ENCODE data around the gene CXorf38.

Gene CXorf38

GRCh38 chrX:40647307-40648197, at the start of gene CXorf38:
CXorf38 (minus strand) TSS chrX:40647561; CDS start chrX:40647520, 41 bp downstream.
- DNase-seq, result peak; percentile 73 to 86 (median 78)

GRCh38 chrX:40694802-40695201, 47.4 kb upstream of the CXorf38 start:
- DNase-seq, result no peak

- no peak for DNase-seq
Observed at GRCh38 chrX:40688929-40689328, 41.6 kb upstream of the CXorf38 start.

DNA sequence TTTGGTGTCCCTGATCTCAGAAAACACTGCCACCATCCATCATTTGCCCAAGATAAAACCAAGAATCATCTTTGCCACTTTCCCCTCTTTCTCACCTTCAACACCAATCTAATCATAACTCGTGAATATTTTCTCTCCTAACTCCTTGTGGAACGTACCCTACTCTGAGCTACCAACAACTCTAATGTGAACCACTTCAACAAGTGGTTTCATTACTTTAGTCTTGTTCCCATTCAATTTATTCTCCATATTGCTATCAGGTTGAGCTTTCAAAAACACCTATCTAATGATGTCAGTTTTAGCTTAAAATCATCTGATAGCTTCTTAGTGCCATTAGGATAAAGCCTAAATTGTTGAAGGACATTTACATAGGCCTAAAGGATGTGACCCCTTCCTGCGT, 39.8 kb upstream of the CXorf38 start:
- DNase-seq, result no peak

GRCh38 chrX:40685362-40685918, 38.1 kb upstream of the CXorf38 start:
- no peak for DNase-seq

GRCh38 chrX:40684092-40684491, 36.7 kb upstream of the CXorf38 start:
- no peak for DNase-seq

DNA sequence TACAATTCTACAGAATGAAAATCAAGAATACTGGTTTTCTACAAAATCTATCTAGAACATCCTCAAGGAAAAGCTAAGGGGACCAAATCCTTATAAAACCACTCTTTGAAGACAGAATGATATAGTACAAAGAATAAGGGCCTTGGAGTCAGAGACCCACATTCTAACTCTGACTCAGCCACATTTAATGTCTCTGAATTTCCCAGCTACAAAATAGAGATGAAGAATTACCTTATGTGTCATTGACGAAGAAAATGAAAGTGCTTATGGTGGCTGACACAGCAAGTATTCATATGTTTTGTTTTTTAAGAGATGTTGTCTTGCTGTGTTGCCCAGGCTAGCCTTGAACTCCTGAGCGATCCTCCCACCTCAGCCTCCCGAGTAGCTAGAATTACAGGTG, 35.9 kb upstream of the CXorf38 start:
- no peak for DNase-seq

- no peak for DNase-seq
Observed at GRCh38 chrX:40671126-40671525, 23.8 kb upstream of the CXorf38 start.

DNA sequence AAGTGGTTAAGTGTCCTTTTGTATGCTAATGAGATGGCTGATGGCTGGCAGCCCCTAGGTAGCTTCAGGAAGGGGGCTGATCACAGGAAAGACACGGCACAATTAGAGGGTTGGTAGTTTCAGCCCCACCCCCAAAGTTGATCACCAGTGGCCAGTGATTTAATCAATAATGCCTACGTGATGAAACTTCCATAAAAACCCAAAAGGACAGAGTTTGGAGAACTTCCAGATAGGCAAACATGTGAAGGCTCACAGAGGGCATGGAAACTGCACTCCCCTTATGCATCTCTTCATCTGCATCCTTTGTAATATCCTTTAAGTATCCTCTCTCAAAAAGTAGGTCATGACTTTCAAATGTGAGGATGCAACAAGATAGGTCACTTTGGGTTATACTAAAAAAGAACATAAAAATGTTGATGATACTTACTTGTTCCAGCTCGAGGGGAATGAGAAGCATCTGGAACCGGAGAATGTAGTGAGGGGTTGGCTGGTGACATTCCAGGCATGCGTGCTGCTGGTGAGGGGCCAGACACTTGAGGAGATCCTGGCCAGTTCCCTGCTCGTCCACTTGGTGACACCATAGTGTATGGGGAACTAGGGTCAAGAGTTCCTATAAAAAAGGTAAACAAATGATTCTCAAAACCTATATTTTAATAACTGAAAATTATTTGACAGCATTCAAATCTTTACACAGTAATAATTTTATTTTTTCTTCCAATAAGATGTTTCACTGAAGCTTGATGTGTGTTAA, 16.7 kb upstream of the CXorf38 start:
- no peak for DNase-seq

DNA sequence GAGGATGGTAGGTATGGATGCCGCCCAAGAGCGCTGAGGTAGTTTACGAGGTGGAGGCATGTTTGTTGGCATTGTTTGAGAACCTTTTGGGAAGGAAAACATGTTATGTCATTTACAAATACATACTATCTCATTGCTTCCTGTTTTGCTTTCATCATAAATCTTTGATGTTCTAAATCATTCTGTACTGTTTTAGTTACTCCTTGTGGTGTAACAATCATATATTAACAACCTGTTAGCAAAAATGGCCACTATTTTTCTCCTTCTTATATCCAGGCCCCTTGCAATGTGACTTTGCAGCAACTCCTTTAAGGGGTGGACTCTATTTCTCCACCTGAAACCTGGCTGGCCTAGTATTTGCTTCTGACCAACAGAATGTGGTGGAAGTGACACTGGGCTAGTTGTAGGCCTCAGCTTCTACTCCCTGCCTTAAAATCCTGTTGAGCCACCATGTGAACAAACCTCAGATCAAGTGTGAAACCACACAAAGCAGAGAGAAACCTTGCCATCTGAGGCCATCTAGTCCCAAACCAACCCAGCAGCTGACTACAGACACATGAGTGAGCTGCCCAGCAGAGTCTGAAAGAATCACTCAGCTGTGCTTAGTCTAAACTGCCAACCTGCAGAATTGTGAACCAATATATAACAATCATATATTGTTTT, 15.8 kb upstream of the CXorf38 start:
- no peak for DNase-seq

DNA sequence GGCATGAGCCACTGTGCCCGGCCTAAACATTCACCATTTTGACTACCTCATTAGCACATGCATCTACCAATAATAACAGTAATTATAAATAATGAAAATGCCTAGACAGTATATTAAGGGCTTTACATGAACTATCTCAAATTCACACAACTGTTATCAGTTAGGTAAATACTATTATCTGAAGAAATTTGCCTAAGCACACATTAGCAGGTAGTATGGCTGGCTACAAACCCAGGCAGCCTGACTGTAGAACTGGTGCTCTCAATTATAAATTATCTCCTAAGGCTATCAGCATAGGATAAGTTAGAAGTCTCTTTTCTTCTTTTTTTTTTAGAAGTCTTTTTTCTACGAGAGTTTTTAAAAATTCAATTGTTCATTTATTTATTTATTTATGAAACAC, 14.1 kb upstream of the CXorf38 start:
- no peak for DNase-seq

DNA sequence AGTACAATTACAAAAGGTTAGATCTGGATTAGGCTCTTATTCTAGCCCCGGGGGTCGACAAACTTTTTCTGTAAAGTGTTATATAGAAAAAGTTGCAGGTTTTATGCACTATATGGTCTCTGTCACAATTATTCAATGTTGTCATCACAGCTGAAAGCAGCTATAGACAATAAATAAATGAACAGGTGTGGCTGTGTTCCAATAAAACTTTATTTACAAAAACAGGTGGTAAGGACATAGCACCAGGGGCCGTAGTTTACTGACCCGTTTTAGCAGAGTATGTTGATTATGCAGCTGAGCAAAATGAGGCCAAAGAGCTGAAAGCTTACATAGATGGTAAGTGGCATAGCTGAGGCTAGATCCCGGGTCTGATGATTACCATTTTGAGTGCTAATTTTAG, 13.0 kb upstream of the CXorf38 start:
- DNase-seq, result no peak

DNA sequence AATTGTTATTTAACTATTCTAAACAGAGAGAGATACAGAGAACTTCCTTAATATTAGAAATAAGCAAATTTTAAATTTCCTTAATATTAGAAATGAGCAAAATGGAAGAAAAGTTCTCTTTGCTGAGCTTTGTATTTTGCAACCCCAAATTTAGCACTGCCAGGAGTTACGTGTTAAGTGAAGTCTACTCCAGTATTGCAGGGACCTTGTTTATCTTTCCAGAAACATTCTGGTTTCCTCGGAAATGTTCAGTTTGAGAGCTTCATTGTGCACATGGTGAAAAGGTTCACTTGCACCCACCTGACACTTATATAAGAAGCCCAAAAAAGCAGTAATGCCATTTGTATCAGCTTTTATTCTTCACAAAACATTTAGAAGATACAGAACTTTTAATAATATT, 6.2 kb upstream of the CXorf38 start:
- no peak for DNase-seq

- DNase-seq, result no peak
Observed at GRCh38 chrX:40652664-40653063, 5.3 kb upstream of the CXorf38 start.

DNA sequence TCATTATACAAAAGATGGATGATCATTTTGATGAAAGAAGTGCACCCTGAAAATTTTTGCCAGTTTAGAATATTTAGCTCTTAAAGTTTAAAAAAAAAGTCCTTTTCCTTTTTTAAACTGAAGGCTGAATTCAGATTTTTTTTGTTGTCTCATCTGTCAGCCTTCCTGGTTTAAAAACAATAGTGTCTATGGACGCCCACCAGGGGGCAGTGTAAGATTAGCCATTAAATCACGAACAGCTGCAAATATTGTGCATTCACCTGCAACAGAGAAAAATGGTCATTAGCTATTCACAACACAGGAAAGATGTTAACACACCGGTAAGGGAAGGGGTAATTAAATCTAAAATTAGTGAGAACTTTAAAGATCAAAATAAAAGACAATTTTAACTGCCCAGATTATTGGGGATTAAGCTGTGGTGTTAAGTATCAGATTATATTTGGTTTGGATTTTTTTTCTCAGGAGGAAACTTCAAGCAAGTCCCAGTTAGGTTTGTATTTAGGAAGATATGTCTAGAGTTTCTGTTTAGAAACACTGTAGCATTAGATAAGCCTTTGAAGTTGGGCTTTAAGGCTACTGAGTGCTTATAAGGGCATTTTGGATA, 4.4 kb upstream of the CXorf38 start:
- peak; percentile 19 to 55 (median 43) for DNase-seq

DNA sequence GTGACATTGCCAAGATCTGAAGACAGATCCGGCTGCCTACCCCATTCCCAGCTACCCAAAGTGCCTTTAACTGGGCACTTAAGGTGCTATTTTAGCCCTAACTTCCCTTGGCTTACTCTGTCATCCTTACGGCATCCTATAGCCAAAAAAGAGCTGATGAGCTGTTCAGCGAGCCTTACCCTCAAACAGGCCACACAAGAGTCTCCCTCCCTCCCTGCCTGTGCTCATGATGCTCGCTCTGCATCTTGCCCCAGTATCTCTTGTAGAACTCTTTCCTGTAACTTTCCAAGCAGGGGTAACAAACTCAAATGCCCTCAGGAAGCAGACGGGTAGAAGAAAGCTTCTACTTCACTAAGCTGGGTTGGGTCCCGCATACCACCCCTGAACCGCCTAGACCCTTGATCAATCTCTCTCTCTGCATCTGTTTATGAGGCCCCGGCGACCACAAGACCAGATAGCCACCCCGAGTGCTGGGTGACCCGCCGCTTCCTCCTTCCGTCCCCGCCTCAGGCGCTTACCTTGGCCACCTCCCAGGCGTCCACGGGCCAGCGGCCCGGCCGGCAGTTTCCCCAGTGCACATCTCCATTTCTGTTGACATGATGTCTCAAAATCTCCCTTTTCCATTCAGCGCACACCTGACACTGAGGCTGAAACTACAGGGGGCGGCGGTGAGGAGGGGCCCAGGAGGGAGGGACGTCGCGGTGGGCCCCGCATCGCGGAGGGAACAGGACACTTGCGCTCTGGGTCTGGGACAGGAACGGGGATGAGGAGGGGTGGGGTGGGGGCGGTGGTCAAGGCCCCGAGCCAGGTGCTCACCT, 663 bp downstream of the CXorf38 start:
- DNase-seq, result peak in 3 of 4 experiments; percentile 2 to 3 (median 3)

DNA sequence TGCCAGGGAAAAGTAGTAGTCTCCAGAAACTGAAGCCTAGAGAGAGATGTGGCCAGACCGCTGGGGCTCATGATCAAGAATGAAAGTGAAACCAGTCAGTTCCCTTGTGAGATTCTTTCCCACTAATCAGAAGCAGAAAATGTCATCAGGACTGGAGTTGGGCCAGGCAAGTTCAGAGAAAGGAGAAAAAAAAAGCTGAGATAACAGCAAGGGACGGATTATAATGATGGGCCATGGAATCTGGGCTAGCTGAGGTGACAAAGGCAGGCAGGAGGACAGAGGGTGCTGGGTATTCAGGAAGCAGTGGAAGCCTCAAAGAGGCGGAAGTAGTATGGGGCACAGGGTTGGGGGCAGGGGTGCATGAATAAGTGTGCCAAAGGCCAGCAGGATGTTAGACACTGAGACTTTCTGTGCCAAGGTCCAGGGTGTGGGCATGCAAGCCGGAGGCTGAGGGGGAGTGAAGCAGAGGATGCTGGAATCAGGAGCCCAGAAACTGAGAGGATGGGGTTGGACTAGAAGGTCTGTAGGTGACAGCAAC, 2.5 kb downstream of the CXorf38 start:
- peak in 3 of 4 experiments; percentile 1 to 8 (median 3) for DNase-seq

DNA sequence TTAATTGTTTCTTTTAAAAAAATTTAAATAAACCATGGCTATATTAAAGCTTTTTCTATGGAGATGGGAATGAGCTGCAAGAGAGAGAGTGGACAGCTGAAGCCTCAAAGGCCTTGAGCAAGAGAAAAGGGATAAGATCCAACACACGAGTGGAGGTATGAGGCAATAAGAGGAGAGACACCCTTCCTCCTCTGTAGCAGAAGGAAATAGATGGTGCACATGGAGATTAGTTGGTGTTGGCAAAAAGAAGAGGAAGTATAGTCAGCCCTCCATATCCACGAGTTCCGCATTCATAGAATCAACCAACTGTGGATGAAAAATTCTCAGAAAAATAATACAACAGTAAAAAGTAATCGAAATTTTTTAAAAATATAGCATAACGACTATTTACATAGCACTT, 3.2 kb downstream of the CXorf38 start:
- no peak for DNase-seq

DNA sequence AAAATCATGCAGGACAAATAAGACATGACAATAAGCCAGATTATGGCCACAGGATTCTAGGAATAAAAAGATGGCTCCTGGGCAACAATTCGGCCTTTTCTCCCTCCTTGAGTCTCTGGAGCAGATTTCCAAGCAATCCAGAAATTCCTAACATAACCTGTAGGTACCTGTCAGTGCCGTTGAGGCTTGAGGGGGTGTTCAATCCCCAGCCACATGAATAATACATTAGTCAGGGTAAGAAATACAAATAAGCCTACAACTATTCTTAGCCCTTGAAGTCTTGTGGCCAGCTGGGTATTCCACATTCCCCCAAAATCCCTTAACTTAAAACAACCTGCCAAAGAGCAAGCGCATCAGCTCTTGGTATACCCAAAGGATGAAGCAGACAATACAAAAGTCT, 9.7 kb downstream of the CXorf38 start:
- no peak for DNase-seq

- no peak for DNase-seq
Observed at GRCh38 chrX:40632199-40632598, 15.2 kb downstream of the CXorf38 start.

GRCh38 chrX:40628506-40628905, 18.9 kb downstream of the CXorf38 start:
- DNase-seq, result no peak

- DNase-seq, result no peak
Observed at GRCh38 chrX:40625294-40625693, 22.1 kb downstream of the CXorf38 start.

All from activated CD4-positive, CD25-positive, alpha-beta regulatory T cell (primary cell).